K562 (cell line): ENCODE data around the gene DPF1. TPM values are rescaled to one million over a fixed set of nuclear protein-coding genes. Genes with fewer than 3 reads are reported as not detected.

Experiments
- ARID1B ChIP-seq: fragments of 450-650 bp; IDR thresholded peaks from 2 replicates; pipeline ENCODE4 v1.6.1; 2016; ENCODE audit warnings: antibody characterized with exemption, mild to moderate bottlenecking, inconsistent platforms
- ATF3 ChIP-seq, 2 experiments: fragments of 450-650 bp in 1 of 2; sonication (generic) in 1 of 2; formaldehyde crosslinking in 1 of 2; IDR thresholded peaks in 1 of 2; conservative IDR thresholded peaks in 1 of 2; 2 replicates each; pipeline versions ENCODE4 v1.6.1 to v1.8.1; 2016 to 2023; ENCODE audit warnings: mild to moderate bottlenecking in 2 of 2, moderate library complexity in 2 of 2, inconsistent platforms in 1 of 2, missing genetic modification reagents in 1 of 2
- ATF4 ChIP-seq: fragments of 450-650 bp; formaldehyde crosslinking; IDR thresholded peaks from 2 replicates; pipeline ENCODE4 v1.4.0; 2022; ENCODE audit warnings: mild to moderate bottlenecking, moderate library complexity
- BMI1 ChIP-seq: fragments of 150-350 bp; IDR thresholded peaks from 2 replicates; pipeline ENCODE4 v1.6.1; 2014; ENCODE audit warnings: low read length
- CAMTA2 ChIP-seq: fragments of 250-450 bp; sonication (Bioruptor Pico); conservative IDR thresholded peaks from 2 replicates; pipeline ENCODE4 v1.5.1; 2022
- CBX8 ChIP-seq: fragments of 200-600 bp; sonication (generic); IDR thresholded peaks from 2 replicates; pipeline ENCODE4 v1.6.1; 2012; ENCODE audit warnings: borderline replicate concordance, mixed run types, low read depth, mild to moderate bottlenecking, moderate library complexity, mixed read lengths, low read length, control low read depth, inconsistent platforms; ENCODE audit not compliant: poor library complexity, severe bottlenecking; ENCODE audit errors: extremely low read depth
- CREBBP ChIP-seq: IDR thresholded peaks from one replicate; pipeline ENCODE4 v1.6.1; 2012; ENCODE audit warnings: low read depth, mild to moderate bottlenecking, control low read depth, inconsistent platforms, low read length
- CREM ChIP-seq: IDR thresholded peaks from 2 replicates; pipeline ENCODE4 v1.6.1; 2014; ENCODE audit warnings: antibody characterized with exemption, low read depth
- DDX20 ChIP-seq: fragments of 450-650 bp; IDR thresholded peaks from 2 replicates; pipeline ENCODE4 v1.6.1; 2016; ENCODE audit warnings: missing genetic modification characterization, low read depth, mild to moderate bottlenecking, missing compliant biosample characterization, moderate library complexity
- ELF2 ChIP-seq: fragments of 250-450 bp; sonication (Bioruptor Pico); IDR thresholded peaks from 2 replicates; pipeline ENCODE4 v1.5.0; 2021; ENCODE audit warnings: mild to moderate bottlenecking
- ETS2 ChIP-seq: IDR thresholded peaks from 2 replicates; pipeline ENCODE4 v1.6.1; 2016; ENCODE audit warnings: borderline replicate concordance, missing genetic modification characterization, mild to moderate bottlenecking, moderate library complexity, missing compliant biosample characterization; ENCODE audit not compliant: poor library complexity, severe bottlenecking
- FOSL1 ChIP-seq: fragments of 200-800 bp; sonication (Bioruptor generic); conservative IDR thresholded peaks from 2 replicates; pipeline ENCODE4 v1.6.1; 2016; ENCODE audit warnings: missing genetic modification characterization, missing compliant biosample characterization
- GABPB1 ChIP-seq: sonication (generic); formaldehyde crosslinking; IDR thresholded peaks from 2 replicates; pipeline ENCODE4 v1.8.0; 2022; ENCODE audit warnings: mild to moderate bottlenecking, missing genetic modification reagents
- HIVEP1 ChIP-seq: fragments of 250-450 bp; sonication (Bioruptor Pico); IDR thresholded peaks from 2 replicates; pipeline ENCODE4 v1.4.0; 2020; ENCODE audit warnings: mild to moderate bottlenecking
- POLR2H ChIP-seq: IDR thresholded peaks from 2 replicates; pipeline ENCODE4 v1.6.1; 2016; ENCODE audit warnings: missing genetic modification characterization, low read depth, mild to moderate bottlenecking, control low read depth, missing compliant biosample characterization, moderate library complexity
- SMARCA5 ChIP-seq: fragments of 450-650 bp; IDR thresholded peaks from 2 replicates; pipeline ENCODE4 v1.6.1; 2016
- SP2 ChIP-seq: IDR thresholded peaks from 2 replicates; pipeline ENCODE4 v1.6.1; 2011; ENCODE audit warnings: mild to moderate bottlenecking, low read depth, low read length, moderate library complexity; ENCODE audit not compliant: poor library complexity, severe bottlenecking; ENCODE audit errors: extremely low read depth
- USF1 ChIP-seq: sonication (generic); formaldehyde crosslinking; IDR thresholded peaks from 2 replicates; pipeline ENCODE4 v1.9.0; 2022; ENCODE audit warnings: mild to moderate bottlenecking, missing genetic modification reagents
- VEZF1 ChIP-seq: fragments of 200-800 bp; sonication (Bioruptor generic); IDR thresholded peaks from 2 replicates; pipeline ENCODE4 v1.6.1; 2017; ENCODE audit warnings: missing genetic modification characterization, missing compliant biosample characterization
- ZNF174 ChIP-seq: fragments of 250-450 bp; sonication (Bioruptor Pico); IDR thresholded peaks from 2 replicates; pipeline ENCODE4 v1.4.0; 2020; ENCODE audit warnings: mild to moderate bottlenecking
- ZNF75A ChIP-seq: fragments of 450-650 bp; formaldehyde crosslinking; IDR thresholded peaks from 2 replicates; pipeline ENCODE4 v1.4.0; 2020; ENCODE audit warnings: mild to moderate bottlenecking
- ZNF778 ChIP-seq: fragments of 450-650 bp; formaldehyde crosslinking; IDR thresholded peaks from 2 replicates; pipeline ENCODE4 v1.4.0; 2020; ENCODE audit warnings: mild to moderate bottlenecking, moderate library complexity
- polyA plus RNA-seq, 8 experiments: library from polyadenylated mRNA; depleted of rRNA in 4 of 8; stranded (reverse) in 5 of 8; unstranded in 3 of 8; fragments of >200 nt; fragmentation: Nextera tagmentation in 2 of 8; fragmentation: Illumina TruSeq in 1 of 8; extraction: Ambion mirVana in 2 of 8; extraction: Trizol in 1 of 8; gene quantifications; 2 replicates each; pipeline versions ENCODE4 v1.2.1 to v1.2.3, GENCODE V29; 2011 to 2014; ENCODE audit warnings: inconsistent platforms in 1 of 8, missing spikeins in 1 of 8
- total RNA-seq, 7 experiments: library from RNA; depleted of rRNA in 6 of 7; stranded (reverse); fragments of >200 nt in 6 of 7; fragmentation: Illumina TruSeq in 2 of 7; extraction: Trizol in 2 of 7; gene quantifications; 2 replicates each; pipeline versions ENCODE4 v1.2.1 to v1.2.3, GENCODE V29; 2011 to 2021; ENCODE audit warnings: low replicate concordance in 1 of 7

Gene DPF1
- total and polyA plus RNA-seq, 9 of the 15 experiments (the other 6 are each of a cell fraction or from before 2014, with no cell fraction given) = 0.10 to 5.7 (median 3.1) TPM

GRCh38 chr19:38270587-38271167, 46.7 kb upstream of the DPF1 start (continued):
- TF ChIP-seq DDX20 (tag) = no peak
- no peak for TF ChIP-seq ATF4 (CRISPR knock-in tag)
- TF ChIP-seq CREBBP = no peak
- TF ChIP-seq ELF2 (CRISPR knock-in tag) = no peak
- no peak for TF ChIP-seq ATF3 (IDR thresholded peaks at IDR 0.05)
- TF ChIP-seq ATF3 (CRISPR knock-in tag; conservative IDR thresholded peaks at IDR 0.05) = no peak
- no peak for TF ChIP-seq CBX8
- peak; percentile 59 for TF ChIP-seq ARID1B
- no peak; the same call in 1 of the 2 replicates for TF ChIP-seq VEZF1
- no peak for TF ChIP-seq CAMTA2 (CRISPR knock-in tag)
- TF ChIP-seq FOSL1 (tag) = peak; percentile 52; the same call in 1 of the 2 replicates
- TF ChIP-seq SMARCA5 = no peak
- TF ChIP-seq GABPB1 (CRISPR knock-in tag) = no peak
- TF ChIP-seq SP2 = no peak
- no peak for TF ChIP-seq BMI1
- TF ChIP-seq ZNF174 (CRISPR knock-in tag) = no peak
- TF ChIP-seq POLR2H = no peak
- no peak for TF ChIP-seq ETS2 (tag)
- no peak for TF ChIP-seq ZNF778 (CRISPR knock-in tag)
- peak; percentile 60; the same call in 1 of the 2 replicates for TF ChIP-seq CREM
- TF ChIP-seq ZNF75A = no peak
- no peak for TF ChIP-seq USF1 (CRISPR knock-in tag)
- no peak for TF ChIP-seq HIVEP1 (CRISPR knock-in tag)
